ENCODE results near the gene LTF. TPM values are rescaled to one million over a fixed set of nuclear protein-coding genes. Genes with fewer than 3 reads are reported as not detected.

LTF gene
- total RNA-seq, 1 donor from 2014 or later: not detected

DNA sequence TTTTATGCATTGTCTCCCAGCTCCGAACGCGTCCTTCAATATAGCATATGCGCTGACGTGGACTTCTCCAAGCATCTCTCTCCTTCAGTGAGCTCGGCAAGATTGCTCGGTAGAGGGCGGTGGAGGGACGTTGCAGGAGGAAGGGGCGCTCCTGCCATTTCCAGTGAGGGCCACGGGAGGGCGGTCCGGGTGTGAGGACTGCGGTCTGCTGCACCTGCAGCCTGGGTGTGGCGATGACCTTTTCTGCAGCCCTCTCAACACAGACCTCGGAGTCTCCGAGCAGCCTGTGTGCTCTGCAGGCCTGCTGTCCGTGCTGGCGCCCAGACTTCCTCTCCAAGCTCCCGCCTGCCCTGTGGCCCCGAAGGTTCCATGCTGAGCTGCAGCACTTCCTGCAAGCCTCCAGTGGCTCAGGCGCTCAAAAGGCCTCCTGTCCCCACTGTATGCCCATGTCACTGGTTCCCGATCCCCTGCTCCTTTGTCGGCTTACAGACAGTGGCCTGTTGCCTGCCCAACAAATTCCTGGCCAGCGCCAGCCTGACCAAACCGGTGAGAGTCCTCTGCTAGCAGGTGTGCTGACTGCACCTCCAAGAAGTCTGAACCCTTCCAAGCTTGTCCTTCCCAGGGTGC lies 24.1 kb upstream of the LTF start:
- Mint-ChIP-seq H3K27ac (ENCODE audit: unreplicated experiment) (no peak overlapping the region), H3K27me3 (ENCODE audit: low read depth) (peaks cover 15% of the 10 kb centered on the region), H3K4me3 (no peak overlapping the region), H3K9me3 (no peaks in the 10 kb centered on the region), H3K4me1 (peaks cover 11% of the 10 kb centered on the region), H3K36me3 (ENCODE audit: low read depth) (peaks cover 2% of the 10 kb centered on the region)
- TF ChIP-seq, protein P1, sequence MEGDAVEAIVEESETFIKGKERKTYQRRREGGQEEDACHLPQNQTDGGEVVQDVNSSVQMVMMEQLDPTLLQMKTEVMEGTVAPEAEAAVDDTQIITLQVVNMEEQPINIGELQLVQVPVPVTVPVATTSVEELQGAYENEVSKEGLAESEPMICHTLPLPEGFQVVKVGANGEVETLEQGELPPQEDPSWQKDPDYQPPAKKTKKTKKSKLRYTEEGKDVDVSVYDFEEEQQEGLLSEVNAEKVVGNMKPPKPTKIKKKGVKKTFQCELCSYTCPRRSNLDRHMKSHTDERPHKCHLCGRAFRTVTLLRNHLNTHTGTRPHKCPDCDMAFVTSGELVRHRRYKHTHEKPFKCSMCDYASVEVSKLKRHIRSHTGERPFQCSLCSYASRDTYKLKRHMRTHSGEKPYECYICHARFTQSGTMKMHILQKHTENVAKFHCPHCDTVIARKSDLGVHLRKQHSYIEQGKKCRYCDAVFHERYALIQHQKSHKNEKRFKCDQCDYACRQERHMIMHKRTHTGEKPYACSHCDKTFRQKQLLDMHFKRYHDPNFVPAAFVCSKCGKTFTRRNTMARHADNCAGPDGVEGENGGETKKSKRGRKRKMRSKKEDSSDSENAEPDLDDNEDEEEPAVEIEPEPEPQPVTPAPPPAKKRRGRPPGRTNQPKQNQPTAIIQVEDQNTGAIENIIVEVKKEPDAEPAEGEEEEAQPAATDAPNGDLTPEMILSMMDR (conservative IDR thresholded peaks at IDR 0.05): peak; percentile 99
- DNase-seq (ENCODE audit: low read depth, low spot score): peak; percentile 95

DNA sequence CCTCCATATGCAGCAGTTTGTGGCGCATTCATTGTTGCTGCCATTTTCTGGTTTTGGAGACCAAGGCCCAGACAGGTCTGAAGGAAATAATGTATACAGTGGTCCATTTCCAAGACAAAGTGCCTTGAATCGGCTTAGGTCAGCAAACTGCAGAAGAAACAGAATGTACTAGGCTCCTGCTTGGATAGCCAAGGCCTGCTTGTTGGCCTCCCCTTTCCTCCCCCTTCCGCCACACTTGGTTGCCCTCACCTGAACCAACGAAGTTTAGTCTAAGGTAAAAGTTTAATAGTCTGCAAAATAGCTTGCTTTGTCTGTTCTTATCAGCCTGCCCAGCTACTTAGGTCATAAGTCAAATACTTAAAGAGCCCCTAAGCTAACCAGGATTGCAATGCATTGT lies 21.1 kb upstream of the LTF start:
- H3K4me3 Mint-ChIP-seq: no peak overlapping the region
- TF ChIP-seq, protein P1 (conservative IDR thresholded peaks at IDR 0.05): no peak
- H3K9me3 Mint-ChIP-seq: no peaks in the 10 kb centered on the region
- H3K27me3 Mint-ChIP-seq (ENCODE audit: low read depth): peaks cover 5% of the 10 kb centered on the region
- no peaks in the 10 kb centered on the region for H3K36me3 Mint-ChIP-seq (ENCODE audit: low read depth)
- no peak overlapping the region for H3K27ac Mint-ChIP-seq (ENCODE audit: unreplicated experiment)
- DNase-seq (ENCODE audit: low read depth, low spot score): no peak
- H3K4me1 Mint-ChIP-seq: peaks cover 17% of the 10 kb centered on the region

DNA sequence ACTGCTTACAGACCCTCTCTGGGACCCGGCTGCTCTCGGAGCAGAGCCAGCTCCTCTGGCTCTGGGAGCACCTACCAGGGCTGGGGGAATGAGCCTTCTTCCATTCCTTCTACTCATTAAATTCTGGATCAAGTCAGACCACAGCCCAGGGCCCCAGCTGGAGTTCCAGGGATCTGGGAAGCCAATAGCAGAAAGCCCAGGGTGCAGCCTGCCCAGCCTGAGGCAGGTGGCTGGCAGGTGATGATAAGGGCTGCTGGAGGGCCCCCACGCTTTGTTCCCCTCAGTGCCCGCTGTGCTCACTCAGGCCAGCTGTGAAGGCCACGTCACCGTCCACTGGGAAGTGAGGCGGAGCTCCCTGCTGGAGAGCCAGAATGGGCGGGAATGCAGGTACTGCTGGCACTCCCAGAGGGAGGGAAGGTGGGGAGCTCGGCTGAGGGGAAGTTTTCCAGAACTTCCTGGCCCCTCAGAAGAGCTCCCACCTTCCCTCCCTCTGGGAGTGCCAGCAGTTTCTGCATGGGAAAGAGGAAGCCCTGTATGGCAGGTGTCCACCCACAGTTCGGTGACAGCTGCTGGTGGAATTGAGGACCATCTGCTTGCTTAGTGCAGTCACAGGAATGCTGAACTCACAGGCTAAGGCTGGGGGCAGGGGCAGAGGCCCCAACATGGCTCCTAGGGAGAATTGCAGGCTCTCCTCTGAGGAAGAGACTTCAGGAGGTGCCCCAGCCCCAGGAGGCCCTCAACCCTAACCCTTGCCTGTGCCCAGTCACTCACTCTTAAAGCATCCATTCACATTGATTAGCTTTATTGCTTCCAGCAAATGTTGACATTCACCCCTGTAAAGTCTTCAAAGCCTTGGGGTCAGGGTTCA lies 20.4 kb upstream of the LTF start:
- Mint-ChIP-seq H3K4me3 (no peak overlapping the region), H3K27me3 (ENCODE audit: low read depth) (peaks cover 5% of the 10 kb centered on the region), H3K27ac (ENCODE audit: unreplicated experiment) (no peak overlapping the region), H3K9me3 (no peaks in the 10 kb centered on the region), H3K36me3 (ENCODE audit: low read depth) (no peaks in the 10 kb centered on the region), H3K4me1 (peaks cover 23% of the 10 kb centered on the region)
- TF ChIP-seq, protein P1 (conservative IDR thresholded peaks at IDR 0.05): no peak
- DNase-seq (ENCODE audit: low read depth, low spot score): no peak

- no peaks in the 10 kb centered on the region for H3K36me3 Mint-ChIP-seq (ENCODE audit: low read depth)
- H3K27me3 Mint-ChIP-seq (ENCODE audit: low read depth): peaks cover 5% of the 10 kb centered on the region
- no peak overlapping the region for H3K4me3 Mint-ChIP-seq
- H3K4me1 Mint-ChIP-seq: peaks cover 30% of the 10 kb centered on the region
- peaks cover 2% of the 10 kb centered on the region for H3K9me3 Mint-ChIP-seq
- no peak overlapping the region for H3K27ac Mint-ChIP-seq (ENCODE audit: unreplicated experiment)
- TF ChIP-seq, protein P1 (conservative IDR thresholded peaks at IDR 0.05): no peak
- no peak for DNase-seq (ENCODE audit: low read depth, low spot score)
Observed at GRCh38 chr3:46484388-46484787, 19.7 kb upstream of the LTF start.

DNA sequence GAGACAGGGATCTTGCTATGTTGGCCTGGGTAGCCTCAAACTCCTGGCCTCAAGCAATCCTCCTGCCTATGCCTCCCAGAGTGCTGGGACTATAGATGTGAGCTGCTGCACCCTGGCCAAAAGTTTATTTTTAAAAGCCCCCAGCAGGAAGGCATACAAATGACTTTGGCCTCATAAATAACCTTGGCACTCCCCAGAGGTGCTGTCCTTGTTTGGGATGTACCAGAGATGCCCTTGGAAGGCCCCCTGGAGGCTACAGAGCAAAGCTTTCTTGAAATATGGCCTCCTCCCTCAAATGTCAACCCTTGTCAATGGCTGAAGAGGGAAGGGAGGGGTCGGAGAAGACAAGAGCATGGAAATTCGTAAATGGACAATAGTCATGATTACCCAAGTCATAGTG lies 19.1 kb upstream of the LTF start:
- Mint-ChIP-seq H3K36me3 (ENCODE audit: low read depth) (no peaks in the 10 kb centered on the region), H3K9me3 (peaks cover 2% of the 10 kb centered on the region), H3K27me3 (ENCODE audit: low read depth) (peaks cover 5% of the 10 kb centered on the region), H3K4me1 (peaks cover 34% of the 10 kb centered on the region), H3K4me3 (no peak overlapping the region), H3K27ac (ENCODE audit: unreplicated experiment) (no peak overlapping the region)
- TF ChIP-seq, protein P1 (conservative IDR thresholded peaks at IDR 0.05): no peak
- no peak for DNase-seq (ENCODE audit: low read depth, low spot score)

Data from neural crest cell (in vitro differentiated cells).